H1 (cell line): ENCODE results near the gene CDCA5. TPM values are rescaled to one million over a fixed set of nuclear protein-coding genes. Genes with fewer than 3 reads are reported as not detected.

Experiments
- CTCF ChIA-PET: fragments of 300-600 bp; sonication (Branson Sonifier 250); formaldehyde crosslinking; loops from one replicate; lab custom pipeline; 2021; ENCODE audit not compliant: partially characterized antibody; lab: Charles Lee
- POLR2A ChIA-PET: fragments of 300-600 bp; sonication (Branson Sonifier 250); formaldehyde crosslinking; loops from one replicate; lab custom pipeline; 2021; ENCODE audit warnings: inconsistent platforms; ENCODE audit not compliant: partially characterized antibody; lab: Charles Lee
- DNase-seq, 2 experiments: peaks; one replicate each; pipeline versions ENCODE4 v3.0.0 to v3.0.0-alpha.2; 2010 to 2022; ENCODE audit warnings: low spot score in 2 of 2, low read depth in 1 of 2, mixed read lengths in 1 of 2
- FAIRE-seq: peaks from 2 replicates; lab custom pipeline; 2011; peaks lifted over from hg19 to GRCh38; lab: Jason Lieb, UNC
- H2AFZ ChIP-seq: 2 replicates; pipeline ENCODE4 v1.8.1; 2012; ENCODE audit warnings: low read length, inconsistent platforms
- H2AK5ac ChIP-seq: 2 replicates; pipeline ENCODE4 v1.6.1; 2013; ENCODE audit warnings: low read depth, low read length
- H2BK120ac ChIP-seq: replicated peaks from 2 replicates; pipeline ENCODE3; 2013; ENCODE audit warnings: low read depth, low read length, inconsistent platforms
- H2BK12ac ChIP-seq: 2 replicates; pipeline ENCODE4 v1.6.1; 2013; ENCODE audit warnings: low read depth, low read length
- H2BK15ac ChIP-seq: 2 replicates; pipeline ENCODE4 v1.6.1; 2013; ENCODE audit warnings: low read length
- H2BK20ac ChIP-seq: 2 replicates; pipeline ENCODE4 v1.6.1; 2013; ENCODE audit warnings: low read length
- H2BK5ac ChIP-seq: 2 replicates; pipeline ENCODE4 v1.6.1; 2013; ENCODE audit warnings: low read depth, low read length
- H3K14ac ChIP-seq: 2 replicates; pipeline ENCODE4 v1.6.1; 2013; ENCODE audit warnings: inconsistent platforms; ENCODE audit not compliant: insufficient read length
- H3K18ac ChIP-seq: 2 replicates; pipeline ENCODE4 v1.6.1; 2013; ENCODE audit warnings: low read length; ENCODE audit errors: extremely low read depth
- H3K23ac ChIP-seq: 2 replicates; pipeline ENCODE4 v1.6.1; 2013; ENCODE audit warnings: inconsistent platforms; ENCODE audit not compliant: insufficient read length
- H3K23me2 ChIP-seq: 2 replicates; pipeline ENCODE4 v1.6.1; 2013; ENCODE audit warnings: low read depth, low read length
- H3K27ac ChIP-seq: 2 replicates; pipeline ENCODE4 v1.6.1; 2011; ENCODE audit warnings: low read depth, low read length, inconsistent platforms
- H3K27me3 ChIP-seq, 4 experiments: replicated peaks in 1 of 4; 1 replicate in 1 of 4; 2 replicates in 3 of 4; pipeline versions ENCODE4 v1.6.1 to v1.8.1; 2011 to 2013; ENCODE audit warnings: low read length in 3 of 4, mild to moderate bottlenecking in 3 of 4, inconsistent platforms in 2 of 4, mixed read lengths in 2 of 4, moderate library complexity in 1 of 4; ENCODE audit not compliant: control insufficient read depth in 3 of 4, insufficient read depth in 3 of 4; ENCODE audit errors: extremely low read depth in 1 of 4
- H3K36me3 ChIP-seq, 4 experiments: 2 replicates each; pipeline versions ENCODE4 v1.6.1 to v1.8.1; 2011 to 2013; ENCODE audit warnings: mild to moderate bottlenecking in 4 of 4, low read length in 3 of 4, moderate library complexity in 2 of 4, control low read depth in 1 of 4, inconsistent platforms in 1 of 4; ENCODE audit not compliant: insufficient read depth in 4 of 4, control insufficient read depth in 2 of 4
- H3K4ac ChIP-seq: replicated peaks from 2 replicates; pipeline ENCODE3; 2013; ENCODE audit warnings: low read length, low read depth, mixed read lengths, inconsistent platforms; ENCODE audit not compliant: insufficient read length
- H3K4me1 ChIP-seq, 4 experiments: replicated peaks in 1 of 4; 1 replicate in 1 of 4; 2 replicates in 3 of 4; pipeline versions ENCODE4 v1.6.1 to v1.8.1; 2011 to 2013; ENCODE audit warnings: low read length in 3 of 4, inconsistent platforms in 2 of 4, mixed read lengths in 1 of 4; ENCODE audit not compliant: insufficient read depth in 4 of 4, control insufficient read depth in 3 of 4
- H3K4me2 ChIP-seq, 2 experiments: 2 replicates each; pipeline versions ENCODE4 v1.6.1 to v1.8.1; 2011 to 2013; ENCODE audit warnings: low read depth in 2 of 2, low read length in 2 of 2, control low read depth in 1 of 2, inconsistent platforms in 1 of 2, mild to moderate bottlenecking in 1 of 2; ENCODE audit not compliant: insufficient read depth in 1 of 2
- H3K4me3 ChIP-seq, 4 experiments: fragments of 200-600, 300-600 bp in 1 of 4; sonication (generic), shearing (Covaris generic), sonication (Bioruptor Twin) in 1 of 4; 2 replicates each; pipeline versions ENCODE4 v1.5.1 to v1.8.1; 2011 to 2016; ENCODE audit warnings: low read length in 4 of 4, low read depth in 3 of 4, control low read depth in 2 of 4, inconsistent platforms in 2 of 4, mild to moderate bottlenecking in 2 of 4, mixed read lengths in 1 of 4, moderate library complexity in 1 of 4; ENCODE audit not compliant: insufficient read depth in 2 of 4; ENCODE audit errors: extremely low read depth in 1 of 4
- H3K56ac ChIP-seq: replicated peaks from 2 replicates; pipeline ENCODE3; 2013; ENCODE audit warnings: low read depth, mild to moderate bottlenecking, mixed read lengths, low read length, inconsistent platforms; ENCODE audit not compliant: insufficient read length
- H3K79me1 ChIP-seq: 2 replicates; pipeline ENCODE4 v1.6.1; 2013; ENCODE audit warnings: low read depth, low read length, control low read depth
- H3K79me2 ChIP-seq, 2 experiments: 2 replicates each; pipeline versions ENCODE4 v1.6.1 to v1.8.1; 2012 to 2013; ENCODE audit warnings: low read length in 2 of 2, mild to moderate bottlenecking in 2 of 2, inconsistent platforms in 1 of 2; ENCODE audit not compliant: insufficient read depth in 2 of 2, control insufficient read depth in 1 of 2
- H3K9ac ChIP-seq, 4 experiments: replicated peaks in 1 of 4; 1 replicate in 1 of 4; 2 replicates in 3 of 4; pipeline versions ENCODE4 v1.6.1 to v1.8.1; 2011 to 2013; ENCODE audit warnings: low read depth in 3 of 4, low read length in 3 of 4, control low read depth in 2 of 4, mild to moderate bottlenecking in 2 of 4, moderate library complexity in 2 of 4, inconsistent platforms in 1 of 4; ENCODE audit errors: extremely low read depth in 1 of 4
- H3K9me3 ChIP-seq, 2 experiments: 2 replicates each; pipeline versions ENCODE4 v1.6.1 to v1.8.1; 2012 to 2013; ENCODE audit warnings: mild to moderate bottlenecking in 2 of 2, moderate library complexity in 2 of 2, control low read depth in 1 of 2, inconsistent platforms in 1 of 2, low read depth in 1 of 2, low read length in 1 of 2, mixed read lengths in 1 of 2; ENCODE audit not compliant: insufficient read depth in 2 of 2
- H4K20me1 ChIP-seq, 2 experiments: replicated peaks in 1 of 2; 2 replicates each; pipeline versions ENCODE3 to v1.8.1; 2011 to 2013; ENCODE audit warnings: inconsistent platforms in 2 of 2, low read length in 2 of 2, mild to moderate bottlenecking in 1 of 2; ENCODE audit not compliant: insufficient read depth in 2 of 2, control insufficient read depth in 1 of 2
- H4K5ac ChIP-seq: 2 replicates; pipeline ENCODE4 v1.6.1; 2013; ENCODE audit warnings: low read length, low read depth, mixed read lengths, inconsistent platforms; ENCODE audit not compliant: insufficient read length
- H4K8ac ChIP-seq: 2 replicates; pipeline ENCODE4 v1.8.0; 2013; ENCODE audit warnings: mild to moderate bottlenecking, moderate library complexity, low read length, inconsistent platforms; ENCODE audit not compliant: insufficient read depth; ENCODE audit errors: extremely low read depth
- H4K91ac ChIP-seq: replicated peaks from 2 replicates; pipeline ENCODE3; 2013; ENCODE audit warnings: low read length, mixed read lengths, inconsistent platforms; ENCODE audit not compliant: insufficient read length
- BCL11A ChIP-seq, 2 experiments: IDR thresholded peaks; one replicate each; pipeline ENCODE4 v1.6.1; 2011; ENCODE audit warnings: low read depth in 2 of 2, low read length in 2 of 2, mild to moderate bottlenecking in 2 of 2
- CHD2 ChIP-seq: IDR thresholded peaks from 2 replicates; pipeline ENCODE4 v1.6.1; 2012; ENCODE audit warnings: low read length, improper control_type of control experiment
- FOSL1 ChIP-seq: IDR thresholded peaks from 2 replicates; pipeline ENCODE4 v1.6.1; 2011; ENCODE audit warnings: mild to moderate bottlenecking, low read depth, low read length, moderate library complexity; ENCODE audit not compliant: insufficient read depth
- GABPA ChIP-seq: IDR thresholded peaks from 2 replicates; pipeline ENCODE4 v1.6.1; 2011; ENCODE audit warnings: mild to moderate bottlenecking, low read length, moderate library complexity, borderline replicate concordance; ENCODE audit not compliant: insufficient read depth
- MAX ChIP-seq: IDR thresholded peaks from 2 replicates; pipeline ENCODE4 v1.6.1; 2012; ENCODE audit warnings: inconsistent platforms
- RFX5 ChIP-seq: IDR thresholded peaks from 2 replicates; pipeline ENCODE4 v1.6.1; 2011; ENCODE audit warnings: low read depth, low read length, improper control_type of control experiment, borderline replicate concordance
- SAP30 ChIP-seq: fragments of 300-600 bp; sonication (generic); IDR thresholded peaks from 2 replicates; pipeline ENCODE4 v1.7.1; 2012; ENCODE audit warnings: low read length, moderate library complexity, mild to moderate bottlenecking, inconsistent platforms; ENCODE audit not compliant: insufficient read depth, insufficient replicate concordance
- SIN3A ChIP-seq, 2 experiments: IDR thresholded peaks in 1 of 2; conservative IDR thresholded peaks in 1 of 2; 2 replicates each; pipeline ENCODE4 v1.6.1; 2011 to 2012; ENCODE audit warnings: low read length in 2 of 2, improper control_type of control experiment in 1 of 2, low read depth in 1 of 2, mild to moderate bottlenecking in 1 of 2
- TCF12 ChIP-seq: IDR thresholded peaks from 2 replicates; pipeline ENCODE4 v1.6.1; 2011; ENCODE audit warnings: low read depth, mild to moderate bottlenecking, low read length
- YY1 ChIP-seq: IDR thresholded peaks from 2 replicates; pipeline ENCODE4 v1.6.1; 2011; ENCODE audit warnings: low read depth, mild to moderate bottlenecking, low read length
- WGBS, 2 experiments: shearing (Covaris generic) in 1 of 2; methylation state at CpG; one replicate each; pipeline versions ENCODE4 v1.1.6 to v1.1.7; 2013 to 2015; ENCODE audit warnings: low lambda C conversion rate in 2 of 2, mixed read lengths in 2 of 2, inconsistent platforms in 1 of 2, low coverage in 1 of 2, missing lambda C conversion rate in 1 of 2; ENCODE audit not compliant: insufficient replicate concordance in 2 of 2, insufficient coverage in 1 of 2, insufficient read length in 1 of 2; ENCODE audit errors: extremely low coverage in 1 of 2, missing lambda C conversion rate in 1 of 2; 5-methylcytosine and 5-hydroxymethylcytosine counted together
- polyA plus RNA-seq, 7 experiments: library from polyadenylated mRNA; depleted of rRNA in 3 of 7; stranded (reverse) in 5 of 7; unstranded in 2 of 7; fragments of >200 nt in 5 of 7; fragments of 200-250 nt in 2 of 7; gene quantifications; 1 replicate in 5 of 7; 2 replicates in 1 of 7; 4 replicates in 1 of 7; pipeline versions ENCODE4 v1.2.1 to v1.2.3, GENCODE V29; 2011 to 2013; ENCODE audit warnings: missing spikeins in 2 of 7, mixed read lengths in 2 of 7
- total RNA-seq: library from RNA; stranded (reverse); fragmentation: NEBNext Ultra II Directional; extraction: Animal tissue kit (Norgen Biotek cat#: 25700); gene quantifications from 2 replicates; pipeline ENCODE4 v1.2.1, GENCODE V29; 2021

The CDCA5 gene
- total and polyA plus RNA-seq, 2 of the 8 experiments (the other 6 are each of a cell fraction or from before 2014, with no cell fraction given) = 39.2 to 87.0 TPM

- H3K79me2 ChIP-seq = no peaks in the 10 kb centered on the region; a peak in 1 of 4 replicates
- POLR2A ChIA-PET = interaction anchor here (0.7 to 17.4 kb wide), 10 partner anchors 8 to 246 kb away, joined by 3 to 305 read pairs (median 11); partner anchors contain the start of genes ARL2, FAU, MRPL49 and SYVN1
- TF ChIP-seq GABPA (no peak), YY1 (no peak), MAX (no peak), SAP30 (no peak), FOSL1 (no peak), TCF12 (no peak), CHD2 (no peak), SIN3A (conservative IDR thresholded peaks at IDR 0.05 in 1 of 2, IDR thresholded peaks at IDR 0.05 in 1 of 2; ENCODE audit: low read depth in 1 of 2, low read length in 2 of 2) (no peak), BCL11A (IDR thresholded peaks at IDR 0.05; ENCODE audit: low read depth in 2 of 2, low read length in 2 of 2) (no peak), RFX5 (no peak)
These were observed 25.7 kb upstream of the CDCA5 start for GRCh38 chr11:65109231-65110198.

More at GRCh38 chr11:65109231-65110198, 25.7 kb upstream of the CDCA5 start:
- Histone ChIP-seq H3K56ac (no peak overlapping the region), H3K14ac (no peak overlapping the region), H3K9me3 (no peaks in the 10 kb centered on the region), H2BK120ac (no peak overlapping the region), H3K9ac (no peak overlapping the region), H3K27me3 (no peaks in the 10 kb centered on the region), H3K23me2 (peaks cover 12% of the 10 kb centered on the region; the same call in 1 of the 2 replicates), H4K91ac (no peak overlapping the region), H3K4ac (no peak overlapping the region), H4K8ac (no peak overlapping the region), H4K20me1 (peaks cover 0 to 19% of the 10 kb centered on the region in 2 experiments), H3K79me1 (peaks cover 7% of the 10 kb centered on the region; the same call in 1 of the 2 replicates), H3K23ac (no peak overlapping the region), H3K4me3 (no peak overlapping the region), H3K4me2 (no peak overlapping the region), H2BK5ac (no peak overlapping the region), H3K27ac (no peak overlapping the region), H3K36me3 (peaks cover 0 to 13% (median 0%) of the 10 kb centered on the region in 4 experiments; a peak in 1 of 8 replicates), H2BK12ac (no peak overlapping the region), H3K4me1 (peaks cover 2 to 18% (median 12%) of the 10 kb centered on the region in 4 experiments), H2BK15ac (no peak overlapping the region), H2BK20ac (no peak overlapping the region), H2AFZ (no peak overlapping the region), H4K5ac (no peak overlapping the region), H2AK5ac (no peak overlapping the region), H3K18ac (no peak overlapping the region)
- FAIRE-seq = no peak
- CTCF ChIA-PET = interaction anchor here (0.5 to 7.9 kb wide), 34 partner anchors 8 to 322 kb away, joined by 3 to 85 read pairs (median 4); partner anchors contain the start of genes FAU, MAJIN, MRPL49 and SNX15
- WGBS, 2 experiments = 94% methylated on average over 36 of the region's 36 CpGs; no CpG with 5 or more reads in 1 of the 2 experiments
- DNase-seq = no peak
